K562 (cell line): ENCODE data around the gene TMEM72. TPM values are rescaled to one million over a fixed set of nuclear protein-coding genes. Genes with fewer than 3 reads are reported as not detected.

Experiments used
- KDM5B ChIP-seq: fragments of 200-600 bp; sonication (generic); IDR thresholded peaks from 2 replicates; pipeline ENCODE4 v1.6.1; 2012; ENCODE audit warnings: low read depth, mild to moderate bottlenecking, moderate library complexity, low read length, control low read depth, inconsistent platforms; ENCODE audit not compliant: insufficient replicate concordance
- LARP7 ChIP-seq: fragments of 450-650 bp; IDR thresholded peaks from 2 replicates; pipeline ENCODE4 v1.6.1; 2016
- TCF3 ChIP-seq: sonication (generic); formaldehyde crosslinking; IDR thresholded peaks from 2 replicates; pipeline ENCODE4 v1.4.0; 2020; ENCODE audit warnings: mild to moderate bottlenecking, missing genetic modification reagents
- polyA plus RNA-seq, 8 experiments: library from polyadenylated mRNA; depleted of rRNA in 4 of 8; stranded (reverse) in 5 of 8; unstranded in 3 of 8; fragments of >200 nt; fragmentation: Nextera tagmentation in 2 of 8; fragmentation: Illumina TruSeq in 1 of 8; extraction: Ambion mirVana in 2 of 8; extraction: Trizol in 1 of 8; gene quantifications; 2 replicates each; pipeline versions ENCODE4 v1.2.1 to v1.2.3, GENCODE V29; 2011 to 2014; ENCODE audit warnings: inconsistent platforms in 1 of 8, missing spikeins in 1 of 8
- total RNA-seq, 7 experiments: library from RNA; depleted of rRNA in 6 of 7; stranded (reverse); fragments of >200 nt in 6 of 7; fragmentation: Illumina TruSeq in 2 of 7; extraction: Trizol in 2 of 7; gene quantifications; 2 replicates each; pipeline versions ENCODE4 v1.2.1 to v1.2.3, GENCODE V29; 2011 to 2021; ENCODE audit warnings: low replicate concordance in 1 of 7
- TF ChIP-seq, protein P1 (sequence below), 2 experiments: fragments of 450-650 bp; formaldehyde crosslinking in 1 of 2; IDR thresholded peaks; 2 replicates each; pipeline versions ENCODE4 v1.4.0 to v1.6.1; 2014 to 2020; ENCODE audit warnings: mild to moderate bottlenecking in 2 of 2, borderline replicate concordance in 1 of 2, low read depth in 1 of 2

The TMEM72 gene
- total and polyA plus RNA-seq, 9 of the 15 experiments (the other 6 are each of a cell fraction or from before 2014, with no cell fraction given), result not detected

- TF ChIP-seq KDM5B (no peak), TCF3 (CRISPR knock-in tag) (no peak), LARP7 (no peak)
- TF ChIP-seq, protein P1, sequence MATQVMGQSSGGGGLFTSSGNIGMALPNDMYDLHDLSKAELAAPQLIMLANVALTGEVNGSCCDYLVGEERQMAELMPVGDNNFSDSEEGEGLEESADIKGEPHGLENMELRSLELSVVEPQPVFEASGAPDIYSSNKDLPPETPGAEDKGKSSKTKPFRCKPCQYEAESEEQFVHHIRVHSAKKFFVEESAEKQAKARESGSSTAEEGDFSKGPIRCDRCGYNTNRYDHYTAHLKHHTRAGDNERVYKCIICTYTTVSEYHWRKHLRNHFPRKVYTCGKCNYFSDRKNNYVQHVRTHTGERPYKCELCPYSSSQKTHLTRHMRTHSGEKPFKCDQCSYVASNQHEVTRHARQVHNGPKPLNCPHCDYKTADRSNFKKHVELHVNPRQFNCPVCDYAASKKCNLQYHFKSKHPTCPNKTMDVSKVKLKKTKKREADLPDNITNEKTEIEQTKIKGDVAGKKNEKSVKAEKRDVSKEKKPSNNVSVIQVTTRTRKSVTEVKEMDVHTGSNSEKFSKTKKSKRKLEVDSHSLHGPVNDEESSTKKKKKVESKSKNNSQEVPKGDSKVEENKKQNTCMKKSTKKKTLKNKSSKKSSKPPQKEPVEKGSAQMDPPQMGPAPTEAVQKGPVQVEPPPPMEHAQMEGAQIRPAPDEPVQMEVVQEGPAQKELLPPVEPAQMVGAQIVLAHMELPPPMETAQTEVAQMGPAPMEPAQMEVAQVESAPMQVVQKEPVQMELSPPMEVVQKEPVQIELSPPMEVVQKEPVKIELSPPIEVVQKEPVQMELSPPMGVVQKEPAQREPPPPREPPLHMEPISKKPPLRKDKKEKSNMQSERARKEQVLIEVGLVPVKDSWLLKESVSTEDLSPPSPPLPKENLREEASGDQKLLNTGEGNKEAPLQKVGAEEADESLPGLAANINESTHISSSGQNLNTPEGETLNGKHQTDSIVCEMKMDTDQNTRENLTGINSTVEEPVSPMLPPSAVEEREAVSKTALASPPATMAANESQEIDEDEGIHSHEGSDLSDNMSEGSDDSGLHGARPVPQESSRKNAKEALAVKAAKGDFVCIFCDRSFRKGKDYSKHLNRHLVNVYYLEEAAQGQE (IDR thresholded peaks at IDR 0.05; ENCODE audit: borderline replicate concordance), result no peak
- TF ChIP-seq, protein P1 (CRISPR knock-in tag; IDR thresholded peaks at IDR 0.05; ENCODE audit: low read depth), result no peak
Observed at GRCh38 chr10:44946205-44946604, 35.1 kb downstream of the TMEM72 start (continued).
